Calu3 (cell line): ENCODE measurements around the gene CNKSR3. TPM values are rescaled to one million over a fixed set of nuclear protein-coding genes. Genes with fewer than 3 reads are reported as not detected.

Experiments
- BruUV-seq: library from RNA; stranded (reverse); fragments of 400-500 nt; replicated peaks from 2 replicates; lab custom pipeline; 2021; lab: Mats Ljungman, UMichigan
- CTCF ChIA-PET: fragments of 300-600 bp; sonication (Branson Sonifier 250); formaldehyde crosslinking; loops from one replicate; lab custom pipeline; 2022; ENCODE audit warnings: antibody characterized with exemption; lab: Charles Lee
- DNase-seq: peaks from one replicate; pipeline ENCODE4 v3.0.0; 2022
- H3K27ac Mint-ChIP-seq: one replicate; pipeline ENCODE4 v1.8.0; 2022; ENCODE audit warnings: mixed read lengths; ENCODE audit not compliant: unreplicated experiment
- H3K27me3 Mint-ChIP-seq: one replicate; pipeline ENCODE4 v1.8.0; 2022; ENCODE audit warnings: mixed read lengths; ENCODE audit not compliant: unreplicated experiment
- H3K36me3 Mint-ChIP-seq: one replicate; pipeline ENCODE4 v1.8.0; 2022; ENCODE audit warnings: mild to moderate bottlenecking, moderate library complexity, mixed read lengths; ENCODE audit not compliant: insufficient read depth, unreplicated experiment
- H3K4me1 Mint-ChIP-seq: one replicate; pipeline ENCODE4 v1.8.0; 2022; ENCODE audit warnings: mild to moderate bottlenecking, low read depth, mixed read lengths; ENCODE audit not compliant: unreplicated experiment
- H3K4me3 Mint-ChIP-seq: one replicate; pipeline ENCODE4 v1.8.0; 2022; ENCODE audit warnings: mild to moderate bottlenecking, low read depth, moderate library complexity, mixed read lengths; ENCODE audit not compliant: unreplicated experiment
- H3K9me3 Mint-ChIP-seq: one replicate; pipeline ENCODE4 v1.8.0; 2022; ENCODE audit warnings: low read depth, mixed read lengths; ENCODE audit not compliant: unreplicated experiment
- intact Hi-C: fragments of 100-400 bp; cut with micrococcal nuclease; formaldehyde crosslinking; loops from one replicate; pipeline ENCODE4 v1.10.0; 2022; ENCODE audit not compliant: unreplicated experiment
- total RNA-seq: library from RNA; stranded (reverse); gene quantifications from 2 replicates; pipeline ENCODE4 v1.2.3, GENCODE V29; 2022
- TF ChIP-seq, protein P1 (sequence below): fragments of 200-600 bp; IDR thresholded peaks from one replicate; pipeline ENCODE4 v1.8.0; 2022; ENCODE audit warnings: antibody characterized with exemption; ENCODE audit not compliant: unreplicated experiment

Gene CNKSR3
- total RNA-seq, 1 experiment from 2014 or later: 4.0 TPM

DNA sequence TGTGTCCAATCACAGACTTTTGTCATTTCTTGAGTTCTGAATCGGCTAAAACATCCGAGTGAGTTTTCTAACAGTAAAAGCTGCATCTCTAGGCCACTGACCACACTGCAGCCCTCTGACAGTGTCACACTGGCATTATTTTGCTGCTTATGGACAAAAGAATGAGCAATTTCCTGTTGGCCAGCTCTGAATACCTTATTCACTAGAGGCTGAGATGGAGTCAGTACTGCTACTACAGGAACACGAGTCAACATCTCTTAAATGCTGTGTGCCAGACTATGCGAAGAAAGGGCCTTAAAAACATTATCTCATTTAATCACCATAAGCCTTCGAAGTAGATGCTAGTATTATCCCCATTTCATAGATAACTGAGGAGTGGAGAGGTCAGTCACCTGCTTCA, 111.4 kb downstream of the CNKSR3 start:
- H3K4me3 Mint-ChIP-seq: no peak overlapping the region
- no peaks in the 10 kb centered on the region for H3K9me3 Mint-ChIP-seq
- TF ChIP-seq, protein P1, sequence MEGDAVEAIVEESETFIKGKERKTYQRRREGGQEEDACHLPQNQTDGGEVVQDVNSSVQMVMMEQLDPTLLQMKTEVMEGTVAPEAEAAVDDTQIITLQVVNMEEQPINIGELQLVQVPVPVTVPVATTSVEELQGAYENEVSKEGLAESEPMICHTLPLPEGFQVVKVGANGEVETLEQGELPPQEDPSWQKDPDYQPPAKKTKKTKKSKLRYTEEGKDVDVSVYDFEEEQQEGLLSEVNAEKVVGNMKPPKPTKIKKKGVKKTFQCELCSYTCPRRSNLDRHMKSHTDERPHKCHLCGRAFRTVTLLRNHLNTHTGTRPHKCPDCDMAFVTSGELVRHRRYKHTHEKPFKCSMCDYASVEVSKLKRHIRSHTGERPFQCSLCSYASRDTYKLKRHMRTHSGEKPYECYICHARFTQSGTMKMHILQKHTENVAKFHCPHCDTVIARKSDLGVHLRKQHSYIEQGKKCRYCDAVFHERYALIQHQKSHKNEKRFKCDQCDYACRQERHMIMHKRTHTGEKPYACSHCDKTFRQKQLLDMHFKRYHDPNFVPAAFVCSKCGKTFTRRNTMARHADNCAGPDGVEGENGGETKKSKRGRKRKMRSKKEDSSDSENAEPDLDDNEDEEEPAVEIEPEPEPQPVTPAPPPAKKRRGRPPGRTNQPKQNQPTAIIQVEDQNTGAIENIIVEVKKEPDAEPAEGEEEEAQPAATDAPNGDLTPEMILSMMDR: no peak
- CTCF ChIA-PET: no interaction called here
- no peaks in the 10 kb centered on the region for H3K4me1 Mint-ChIP-seq
- no peak overlapping the region for H3K27ac Mint-ChIP-seq
- DNase-seq: no peak
- peaks cover 34% of the 10 kb centered on the region for H3K27me3 Mint-ChIP-seq
- BruUV-seq: no TSS peak
- no peaks in the 10 kb centered on the region for H3K36me3 Mint-ChIP-seq
- intact Hi-C loops: no loop called here

DNA sequence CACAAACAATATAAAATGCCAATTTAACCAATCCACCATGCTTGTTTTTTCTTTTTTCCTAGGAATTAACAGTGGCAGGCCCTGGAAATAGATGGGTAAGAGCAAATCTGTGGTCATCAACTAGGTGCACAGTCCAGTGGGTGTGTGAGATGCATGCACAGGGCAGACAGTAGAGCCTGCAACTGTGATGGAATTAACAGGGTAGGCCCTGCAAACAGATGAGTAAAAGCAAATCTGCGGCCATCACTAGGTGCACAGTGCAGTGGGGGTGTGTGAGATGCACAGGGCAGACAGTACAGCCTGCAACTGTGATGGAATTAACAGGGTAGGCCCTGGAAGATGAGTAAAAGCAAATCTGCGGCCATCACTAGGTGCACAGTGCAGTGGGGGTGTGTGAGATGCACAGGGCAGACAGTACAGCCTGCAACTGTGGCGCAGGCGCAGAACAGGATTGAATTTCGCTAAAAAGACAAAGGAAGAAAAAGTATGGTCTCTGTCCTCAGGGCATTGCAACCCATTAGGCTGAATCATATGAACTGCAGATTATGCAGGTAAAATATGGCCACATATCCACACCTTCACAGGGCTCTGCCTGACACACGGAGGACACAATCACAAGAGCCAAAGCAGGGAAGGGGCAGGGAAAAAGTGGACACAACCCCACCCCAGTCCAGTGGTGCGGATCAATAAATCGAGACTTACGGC, 112.8 kb downstream of the CNKSR3 start:
- CTCF ChIA-PET: no interaction called here
- Mint-ChIP-seq H3K27ac (no peak overlapping the region), H3K4me3 (no peak overlapping the region), H3K9me3 (no peaks in the 10 kb centered on the region), H3K27me3 (peaks cover 34% of the 10 kb centered on the region), H3K36me3 (no peaks in the 10 kb centered on the region), H3K4me1 (no peaks in the 10 kb centered on the region)
- intact Hi-C loops: no loop called here
- TF ChIP-seq, protein P1: no peak
- no peak for DNase-seq
- BruUV-seq: no TSS peak

DNA sequence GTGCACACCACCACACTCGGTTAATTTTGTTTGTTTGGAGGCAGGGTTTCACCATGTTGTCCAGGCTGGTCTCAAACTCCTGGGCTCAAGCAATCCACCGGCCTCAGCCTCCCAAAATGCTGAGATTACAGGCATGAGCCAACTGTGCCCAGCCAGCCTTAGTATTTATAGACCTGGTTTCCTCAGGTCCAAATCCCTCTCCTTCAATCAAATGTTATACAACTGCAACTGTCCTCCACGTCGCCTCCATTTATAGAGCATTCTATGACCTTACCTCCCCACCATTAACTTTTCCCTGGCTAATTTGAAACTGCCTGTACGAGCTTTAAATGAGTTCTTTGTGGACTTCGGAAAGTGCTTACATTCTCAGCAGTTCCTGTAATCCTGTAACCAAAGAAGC, 114.6 kb downstream of the CNKSR3 start:
- no peak for DNase-seq
- Mint-ChIP-seq H3K36me3 (no peaks in the 10 kb centered on the region), H3K27ac (no peak overlapping the region), H3K9me3 (no peaks in the 10 kb centered on the region), H3K4me3 (no peak overlapping the region), H3K27me3 (peaks cover 48% of the 10 kb centered on the region), H3K4me1 (no peaks in the 10 kb centered on the region)
- intact Hi-C loops: no loop called here
- CTCF ChIA-PET: no interaction called here
- TF ChIP-seq, protein P1: no peak
- no TSS peak for BruUV-seq

DNA sequence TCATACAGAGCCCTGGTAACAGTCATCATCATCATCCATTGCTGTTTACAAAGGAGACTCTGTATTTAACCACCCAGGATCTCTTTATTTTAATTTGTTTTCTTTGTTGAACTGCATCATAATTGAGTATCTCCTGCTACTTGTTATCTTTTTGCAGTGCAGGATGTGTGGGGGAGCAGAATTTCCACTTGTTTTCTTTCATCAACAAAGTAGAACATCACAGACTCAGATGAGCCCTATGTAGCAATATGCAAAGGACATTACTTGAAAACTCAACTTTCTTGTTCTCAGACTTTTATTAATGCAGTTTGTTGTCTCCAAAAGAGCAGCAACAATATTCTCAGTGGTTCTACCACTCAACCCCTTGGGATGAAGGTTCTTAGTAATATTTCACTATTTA, 115.2 kb downstream of the CNKSR3 start:
- DNase-seq: no peak
- CTCF ChIA-PET: no interaction called here
- no peak overlapping the region for H3K27ac Mint-ChIP-seq
- no peaks in the 10 kb centered on the region for H3K36me3 Mint-ChIP-seq
- H3K4me3 Mint-ChIP-seq: no peak overlapping the region
- no TSS peak for BruUV-seq
- TF ChIP-seq, protein P1: no peak
- H3K4me1 Mint-ChIP-seq: no peaks in the 10 kb centered on the region
- intact Hi-C loops: no loop called here
- H3K9me3 Mint-ChIP-seq: no peaks in the 10 kb centered on the region
- H3K27me3 Mint-ChIP-seq: peaks cover 53% of the 10 kb centered on the region
